ENCODE measurements around the gene SIVA1.

SIVA1 gene

GRCh38 chr14:104774453-104775072, 21.6 kb downstream of the SIVA1 start:
- no peaks in the 10 kb centered on the region for H3K9me3 ChIP-seq (ENCODE audit: insufficient read depth, low read length)
- no peak overlapping the region for H3K4me2 ChIP-seq (ENCODE audit: low read depth, low read length, poor library complexity, severe bottlenecking)
- H3K9ac ChIP-seq (ENCODE audit: low read length), result no peak overlapping the region
- H4K20me1 ChIP-seq (ENCODE audit: low read depth, low read length), result no peaks in the 10 kb centered on the region
- no peaks in the 10 kb centered on the region for H3K79me2 ChIP-seq (ENCODE audit: insufficient read depth, low read length)
- no peak overlapping the region for H2AFZ ChIP-seq (ENCODE audit: low read depth, low read length, severe bottlenecking)
- no peak overlapping the region for H3K4me3 ChIP-seq (ENCODE audit: insufficient read depth, low read length, poor library complexity, severe bottlenecking)
- no peaks in the 10 kb centered on the region for H3K9me2 ChIP-seq (replicated peaks; ENCODE audit: insufficient read depth, low read length)
- H3K27ac ChIP-seq (ENCODE audit: low read depth, low read length), result no peak overlapping the region
- no peaks in the 10 kb centered on the region for H3K27me3 ChIP-seq (ENCODE audit: low read length)
- 0 out of 2 replicates have a peak, but pooled peaks cover 9% of the 10 kb centered on the region for H3K36me3 ChIP-seq (ENCODE audit: low read length)
- no peaks in the 10 kb centered on the region for H3F3A ChIP-seq (ENCODE audit: insufficient read depth)
- TF ChIP-seq EZH2phosphoT487 (conservative IDR thresholded peaks at IDR 0.05; ENCODE audit: low read length), result no peak
- no peak for TF ChIP-seq CTCF (IDR thresholded peaks at IDR 0.05; ENCODE audit: insufficient read depth, low read length, poor library complexity, severe bottlenecking)

- Histone ChIP-seq H3K27ac (ENCODE audit: low read depth, low read length) (no peak overlapping the region), H2AFZ (ENCODE audit: low read depth, low read length, severe bottlenecking) (no peak overlapping the region), H3K4me2 (ENCODE audit: low read depth, low read length, poor library complexity, severe bottlenecking) (no peak overlapping the region), H3K9ac (ENCODE audit: low read length) (no peak overlapping the region), H3K9me2 (replicated peaks; ENCODE audit: insufficient read depth, low read length) (no peaks in the 10 kb centered on the region), H3K79me2 (ENCODE audit: insufficient read depth, low read length) (no peaks in the 10 kb centered on the region), H3F3A (ENCODE audit: insufficient read depth) (no peaks in the 10 kb centered on the region), H3K36me3 (ENCODE audit: low read length) (0 out of 2 replicates have a peak, but pooled peaks cover 9% of the 10 kb centered on the region), H3K9me3 (ENCODE audit: insufficient read depth, low read length) (no peaks in the 10 kb centered on the region), H3K27me3 (ENCODE audit: low read length) (no peaks in the 10 kb centered on the region), H3K4me3 (ENCODE audit: insufficient read depth, low read length, poor library complexity, severe bottlenecking) (no peak overlapping the region), H4K20me1 (ENCODE audit: low read depth, low read length) (no peaks in the 10 kb centered on the region)
- TF ChIP-seq CTCF (IDR thresholded peaks at IDR 0.05; ENCODE audit: insufficient read depth, low read length, poor library complexity, severe bottlenecking) (no peak), EZH2phosphoT487 (conservative IDR thresholded peaks at IDR 0.05; ENCODE audit: low read length) (no peak)
These were observed 22.1 kb downstream of the SIVA1 start for GRCh38 chr14:104775073-104775489.

- Histone ChIP-seq H2AFZ (ENCODE audit: low read depth, low read length, severe bottlenecking) (no peak overlapping the region), H3K9me2 (replicated peaks; ENCODE audit: insufficient read depth, low read length) (no peaks in the 10 kb centered on the region), H3K27me3 (ENCODE audit: low read length) (no peaks in the 10 kb centered on the region), H4K20me1 (ENCODE audit: low read depth, low read length) (no peaks in the 10 kb centered on the region), H3F3A (ENCODE audit: insufficient read depth) (no peaks in the 10 kb centered on the region), H3K4me3 (ENCODE audit: insufficient read depth, low read length, poor library complexity, severe bottlenecking) (no peak overlapping the region), H3K9ac (ENCODE audit: low read length) (no peak overlapping the region), H3K79me2 (ENCODE audit: insufficient read depth, low read length) (no peaks in the 10 kb centered on the region), H3K9me3 (ENCODE audit: insufficient read depth, low read length) (no peaks in the 10 kb centered on the region), H3K4me2 (ENCODE audit: low read depth, low read length, poor library complexity, severe bottlenecking) (no peak overlapping the region), H3K27ac (ENCODE audit: low read depth, low read length) (no peak overlapping the region), H3K36me3 (ENCODE audit: low read length) (0 out of 2 replicates have a peak, but pooled peaks cover 3% of the 10 kb centered on the region)
- no peak for TF ChIP-seq EZH2phosphoT487 (conservative IDR thresholded peaks at IDR 0.05; ENCODE audit: low read length)
- TF ChIP-seq CTCF (IDR thresholded peaks at IDR 0.05; ENCODE audit: insufficient read depth, low read length, poor library complexity, severe bottlenecking), result no peak
These were observed 23.5 kb downstream of the SIVA1 start for GRCh38 chr14:104776481-104776880.

Measured in SU-DHL-6 (cell line).